HepG2 (cell line): ENCODE data around the gene NUP93. TPM values are rescaled to one million over a fixed set of nuclear protein-coding genes. Genes with fewer than 3 reads are reported as not detected.

Experiments
- AKAP8 ChIP-seq: sonication (generic); formaldehyde crosslinking; IDR thresholded peaks from 2 replicates; pipeline ENCODE4 v1.5.1; 2020; ENCODE audit warnings: mild to moderate bottlenecking, missing genetic modification reagents
- ASH2L ChIP-seq: fragments of 300-600, 200-600 bp; sonication (generic); IDR thresholded peaks from 2 replicates; pipeline ENCODE4 v1.7.0; 2017; ENCODE audit warnings: low read depth, mild to moderate bottlenecking, moderate library complexity, mixed read lengths, low read length; ENCODE audit not compliant: insufficient read length
- ATF5 ChIP-seq: sonication (generic); formaldehyde crosslinking; IDR thresholded peaks from 2 replicates; pipeline ENCODE4 v1.4.0; 2020; ENCODE audit warnings: mild to moderate bottlenecking, low read depth, missing genetic modification reagents
- ATF7 ChIP-seq, 2 experiments: fragments of 450-650 bp in 1 of 2; sonication (generic) in 1 of 2; formaldehyde crosslinking in 1 of 2; IDR thresholded peaks; 2 replicates each; pipeline versions ENCODE4 v1.4.0 to v1.6.1; 2016 to 2020; ENCODE audit warnings: antibody characterized with exemption in 1 of 2, mild to moderate bottlenecking in 1 of 2, missing genetic modification reagents in 1 of 2
- CBX5 ChIP-seq: sonication (generic); formaldehyde crosslinking; IDR thresholded peaks from 2 replicates; pipeline ENCODE4 v1.4.0; 2020; ENCODE audit warnings: missing genetic modification reagents, borderline replicate concordance
- CENPBD1 ChIP-seq: sonication (generic); formaldehyde crosslinking; IDR thresholded peaks from 2 replicates; pipeline ENCODE4 v1.8.0; 2022; ENCODE audit warnings: missing genetic modification reagents, low read depth, mild to moderate bottlenecking, borderline replicate concordance
- CSRNP1 ChIP-seq: sonication (generic); formaldehyde crosslinking; IDR thresholded peaks from 2 replicates; pipeline ENCODE4 v1.8.1; 2023; ENCODE audit warnings: mild to moderate bottlenecking, missing genetic modification reagents
- EEA1 ChIP-seq: sonication (generic); formaldehyde crosslinking; IDR thresholded peaks from 2 replicates; pipeline ENCODE4 v1.5.1; 2020; ENCODE audit warnings: mild to moderate bottlenecking, missing genetic modification reagents, borderline replicate concordance
- EHMT2 ChIP-seq: fragments of 200-600 bp; sonication (generic); IDR thresholded peaks from 2 replicates; pipeline ENCODE4 v1.7.0; 2017; ENCODE audit warnings: antibody characterized with exemption, low read depth, low read length, borderline replicate concordance
- FOXA3 ChIP-seq: IDR thresholded peaks from 2 replicates; pipeline ENCODE4 v1.6.1; 2016; ENCODE audit warnings: missing genetic modification reagents, missing compliant biosample characterization
- HCFC1 ChIP-seq: fragments of 150-350 bp; IDR thresholded peaks from 2 replicates; pipeline ENCODE4 v1.6.1; 2014; ENCODE audit warnings: low read depth, low read length
- HNF1B ChIP-seq: sonication (generic); formaldehyde crosslinking; IDR thresholded peaks from 2 replicates; pipeline ENCODE4 v1.5.1; 2020; ENCODE audit warnings: mild to moderate bottlenecking, moderate library complexity, missing genetic modification reagents
- KDM5B ChIP-seq: sonication (generic); formaldehyde crosslinking; IDR thresholded peaks from 2 replicates; pipeline ENCODE4 v1.4.0; 2020; ENCODE audit warnings: missing genetic modification reagents, mild to moderate bottlenecking, borderline replicate concordance
- LCORL ChIP-seq, 2 experiments: fragments of 450-650 bp in 1 of 2; sonication (generic) in 1 of 2; formaldehyde crosslinking in 1 of 2; IDR thresholded peaks; 2 replicates each; pipeline versions ENCODE4 v1.5.0 to v1.6.1; 2017 to 2020; ENCODE audit warnings: antibody characterized with exemption in 1 of 2, missing genetic modification reagents in 1 of 2
- MAFG ChIP-seq: sonication (generic); formaldehyde crosslinking; IDR thresholded peaks from 2 replicates; pipeline ENCODE4 v1.5.1; 2020; ENCODE audit warnings: mild to moderate bottlenecking, missing genetic modification reagents
- MLLT10 ChIP-seq: sonication (generic); formaldehyde crosslinking; IDR thresholded peaks from 2 replicates; pipeline ENCODE4 v1.4.0; 2020; ENCODE audit warnings: missing genetic modification reagents
- NCOA1 ChIP-seq: sonication (generic); formaldehyde crosslinking; IDR thresholded peaks from 2 replicates; pipeline ENCODE4 v1.9.0; 2021; ENCODE audit warnings: missing genetic modification reagents
- POLR2G ChIP-seq: fragments of 200-400 bp; formaldehyde crosslinking; IDR thresholded peaks from 2 replicates; pipeline ENCODE4 v1.6.1; 2018; ENCODE audit warnings: mild to moderate bottlenecking, low read depth, low read length, moderate library complexity
- THAP11 ChIP-seq: IDR thresholded peaks from 2 replicates; pipeline ENCODE4 v1.6.1; 2016; ENCODE audit warnings: missing biosample characterization, missing genetic modification reagents
- U2AF1 ChIP-seq: fragments of 200-400 bp; formaldehyde crosslinking; optimal IDR thresholded peaks from 2 replicates; pipeline ENCODE3; 2017; ENCODE audit warnings: mild to moderate bottlenecking, low read depth, low read length
- ZFY ChIP-seq: sonication (generic); formaldehyde crosslinking; IDR thresholded peaks from 2 replicates; pipeline ENCODE4 v1.4.0; 2020; ENCODE audit warnings: missing genetic modification reagents
- ZNF44 ChIP-seq: sonication (generic); formaldehyde crosslinking; IDR thresholded peaks from 2 replicates; pipeline ENCODE4 v1.5.1; 2020; ENCODE audit warnings: mild to moderate bottlenecking, missing genetic modification reagents
- ZNF790 ChIP-seq: sonication (generic); formaldehyde crosslinking; IDR thresholded peaks from 2 replicates; pipeline ENCODE4 v1.8.0; 2022; ENCODE audit warnings: missing genetic modification reagents, mild to moderate bottlenecking, borderline replicate concordance
- polyA plus RNA-seq, 8 experiments: library from polyadenylated mRNA; depleted of rRNA in 3 of 8; stranded (reverse) in 7 of 8; unstranded in 1 of 8; fragments of >200 nt; fragmentation: Illumina TruSeq in 4 of 8; extraction: Trizol in 4 of 8; gene quantifications; 2 replicates each; pipeline versions ENCODE4 v1.2.1 to v1.2.3, GENCODE V29; 2011 to 2016; ENCODE audit warnings: low read depth in 4 of 8, missing spikeins in 1 of 8, mixed read lengths in 1 of 8; ENCODE audit not compliant: insufficient read depth in 1 of 8
- total RNA-seq, 5 experiments: library from RNA; depleted of rRNA; stranded (reverse); fragments of >200 nt; fragmentation: Illumina TruSeq; extraction: Trizol; gene quantifications; 2 replicates each; pipeline ENCODE4 v1.2.3, GENCODE V29; 2016; ENCODE audit warnings: low read depth in 1 of 5
- TF ChIP-seq, protein P1 (sequence below): sonication (generic); formaldehyde crosslinking; IDR thresholded peaks from 2 replicates; pipeline ENCODE4 v1.5.0; 2020; ENCODE audit warnings: missing genetic modification reagents, mild to moderate bottlenecking, borderline replicate concordance

The NUP93 gene
- total and polyA plus RNA-seq, 2 of the 13 experiments (the other 11 are each of a cell fraction or from before 2014, with no cell fraction given) = 58.5 to 140 TPM

DNA sequence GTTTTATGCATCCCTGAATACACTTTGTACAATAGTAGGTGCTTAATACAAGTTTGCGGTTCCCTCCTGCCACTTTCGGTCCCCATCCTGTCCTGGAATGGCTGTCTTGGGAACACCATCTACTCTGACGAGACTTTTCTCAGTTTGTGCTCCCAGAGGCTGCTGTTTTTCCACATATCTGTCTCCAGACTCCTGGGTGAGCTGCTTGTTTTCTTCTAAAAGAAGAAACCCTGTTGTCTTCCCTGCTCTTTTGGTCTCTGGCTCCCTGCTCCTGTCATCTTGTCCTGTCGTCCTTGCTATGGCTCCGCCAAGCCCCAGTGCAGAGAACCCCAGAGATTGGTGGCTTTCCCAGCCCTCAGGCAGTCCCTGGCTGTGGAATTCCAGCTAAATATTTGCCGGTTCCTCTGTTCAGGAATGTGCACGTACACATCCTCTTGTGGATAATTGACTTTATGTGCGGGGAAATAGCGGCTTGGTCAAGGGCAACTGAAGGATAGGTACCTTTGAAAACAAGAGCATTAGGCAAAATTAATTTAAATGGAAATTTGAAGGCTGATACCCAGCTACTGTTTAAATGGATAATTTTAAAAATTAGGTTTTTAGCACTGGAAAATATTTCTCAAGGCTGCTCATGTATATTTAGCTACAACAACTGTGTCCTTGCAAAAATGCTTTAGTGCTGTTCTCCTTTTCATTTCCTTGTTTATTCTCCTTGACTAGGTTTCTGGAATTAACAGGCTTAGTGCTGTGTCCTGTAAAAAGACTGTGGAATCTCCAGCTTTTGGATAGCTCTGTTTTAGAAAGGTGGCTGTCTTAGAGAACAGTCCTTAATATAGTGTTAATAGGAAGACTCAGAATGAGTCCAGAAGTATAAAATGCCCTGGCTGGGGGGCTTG, 84.9 kb downstream of the NUP93 start (continued):
- TF ChIP-seq EEA1 (no peak), FOXA3 (CRISPR knock-in tag) (peak; percentile 89), HCFC1 (no peak), KDM5B (CRISPR knock-in tag) (no peak), HNF1B (CRISPR knock-in tag) (peak; percentile 90), NCOA1 (CRISPR knock-in tag) (peak; percentile 73; the same call in 1 of the 2 replicates), CBX5 (CRISPR knock-in tag) (no peak), U2AF1 (no peak), MAFG (CRISPR knock-in tag) (no peak), CENPBD1 (no peak; the same call in 1 of the 2 replicates), MLLT10 (CRISPR knock-in tag) (no peak), LCORL (IDR thresholded peaks at IDR 0.05) (peak; percentile 85), LCORL (CRISPR knock-in tag; IDR thresholded peaks at IDR 0.05) (peak; percentile 98), EHMT2 (no peak), ZFY (CRISPR knock-in tag) (no peak), AKAP8 (CRISPR knock-in tag) (no peak), ATF7 (IDR thresholded peaks at IDR 0.05) (no peak), ATF7 (CRISPR knock-in tag; IDR thresholded peaks at IDR 0.05) (no peak; the same call in 1 of the 2 replicates), THAP11 (0 out of 2 replicates have a peak, but pooled peaks have one; percentile 22), CSRNP1 (CRISPR knock-in tag) (no peak), ZNF790 (CRISPR knock-in tag) (no peak), ZNF44 (CRISPR knock-in tag) (no peak), ASH2L (peak; percentile 36), ATF5 (no peak), POLR2G (peak; percentile 83)
- TF ChIP-seq, protein P1, sequence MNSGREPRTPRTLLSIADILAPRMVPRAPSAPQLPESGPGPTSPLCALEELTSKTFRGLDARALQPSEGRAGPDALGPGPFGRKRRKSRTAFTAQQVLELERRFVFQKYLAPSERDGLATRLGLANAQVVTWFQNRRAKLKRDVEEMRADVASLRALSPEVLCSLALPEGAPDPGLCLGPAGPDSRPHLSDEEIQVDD = no peak
